A673 (cell line): ENCODE results near the gene RBM14.

ENCODE experiments used
- CTCF ChIP-seq: fragments of 300-800, 200-600 bp; sonication (generic); conservative IDR thresholded peaks from 2 replicates; pipeline ENCODE4 v1.5.1; 2017; ENCODE audit warnings: low read depth, mild to moderate bottlenecking, antibody characterized with exemption, low read length, moderate library complexity, mixed read lengths
- EZH2 ChIP-seq: fragments of 200-600 bp; sonication (generic); IDR thresholded peaks from 2 replicates; pipeline ENCODE4 v1.6.1; 2017; ENCODE audit warnings: borderline replicate concordance, low read depth, mild to moderate bottlenecking, mixed read lengths, antibody characterized with exemption, low read length; ENCODE audit not compliant: poor library complexity, severe bottlenecking

GRCh38 chr11:66612458-66612857 is 4.0 kb upstream of the RBM14 start:
- no peak for TF ChIP-seq CTCF
- TF ChIP-seq EZH2: no peak
